Measurements from ENCODE around the gene ANXA1.

GRCh38 chr9:73125651-73126050, 26.0 kb upstream of the ANXA1 start:
- no peak for TF ChIP-seq POLR2A (IDR thresholded peaks at IDR 0.05)
- TF ChIP-seq CTCF (IDR thresholded peaks at IDR 0.05), result no peak

All from sigmoid colon (tissue), 3 donors.